Measurements from ENCODE around the gene ACP3.
"Not testable (repeated sequence)": the region's sequence is repeated elsewhere in the genome, so short reads cannot be mapped to it uniquely, and the experiment has no call there.

ACP3 gene

GRCh38 chr3:132396255-132396654 is 79.0 kb downstream of the ACP3 start:
- TF ChIP-seq POLR2A (IDR thresholded peaks at IDR 0.05; ENCODE audit: low read depth, low read length) = no peak
- FAIRE-seq = no peak

DNA sequence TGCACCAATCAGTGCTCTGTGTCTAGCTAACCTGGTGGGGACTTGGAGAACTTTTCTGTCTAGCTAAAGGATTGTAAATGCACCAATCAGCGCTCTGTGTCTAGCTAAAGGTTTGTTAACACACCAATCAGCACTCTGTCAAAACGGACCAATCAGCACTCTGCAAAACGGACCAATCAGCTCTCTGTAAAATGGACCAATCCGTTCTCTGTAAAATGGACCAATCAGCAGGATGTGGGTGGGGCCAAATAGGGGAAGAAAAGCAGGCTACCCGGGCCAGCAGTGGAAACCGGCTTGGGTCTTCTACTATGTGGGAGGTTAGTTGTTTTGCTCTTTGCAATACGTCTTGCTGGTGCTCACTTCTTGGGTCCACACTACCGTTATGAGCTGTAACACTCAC is 79.6 kb downstream of the ACP3 start:
- DNase-seq (ENCODE audit: insufficient read length, low spot score); FAIRE-seq: not testable (repeated sequence)

More at GRCh38 chr3:132396255-132396654, 79.0 kb downstream of the ACP3 start:
- no peak for DNase-seq (ENCODE audit: insufficient read length, low spot score)

DNA sequence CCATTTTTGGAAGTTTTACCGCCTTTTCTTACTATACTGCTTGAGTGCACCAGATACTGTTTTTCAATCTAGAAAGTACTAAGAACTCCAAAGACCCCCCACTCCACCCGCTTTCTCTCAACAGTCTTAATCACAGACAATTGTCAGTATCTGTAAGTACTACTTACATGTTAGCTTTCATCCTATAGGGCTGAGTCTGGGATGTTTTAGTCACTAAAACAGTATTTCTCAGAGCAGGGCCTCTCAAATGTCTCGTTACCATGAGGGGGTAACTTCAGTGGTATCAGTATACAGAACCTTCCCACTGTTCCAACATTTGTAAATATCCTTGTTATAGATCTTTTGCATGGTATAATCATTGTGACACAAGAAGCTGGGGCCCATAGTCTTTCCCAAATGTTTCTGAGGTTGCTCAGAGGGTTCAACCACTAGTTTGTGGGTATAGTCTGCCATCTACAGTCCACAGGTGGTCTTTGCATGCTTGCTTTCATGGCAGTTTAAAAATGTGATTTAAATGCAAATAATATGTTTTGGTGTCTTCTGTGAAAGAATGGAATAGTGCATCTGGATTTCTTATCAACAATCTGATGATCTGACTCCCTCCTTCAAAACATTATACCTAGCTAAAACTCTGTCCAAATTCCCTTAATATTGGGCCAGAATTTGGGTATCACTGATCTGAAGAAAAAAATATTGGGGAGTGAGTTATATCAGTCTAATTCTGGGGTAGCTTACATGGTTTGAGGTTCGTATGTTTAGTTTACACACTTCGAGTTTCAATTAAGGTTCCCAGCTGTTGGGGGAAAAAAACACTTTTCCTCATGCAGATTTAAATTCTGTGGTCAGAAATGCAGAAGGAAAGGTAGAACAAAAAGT is 82.1 kb downstream of the ACP3 start:
- peak; percentile 94 for FAIRE-seq

GRCh38 chr3:132401255-132401654 is 84.0 kb downstream of the ACP3 start:
- no peak for TF ChIP-seq POLR2A (IDR thresholded peaks at IDR 0.05; ENCODE audit: low read depth, low read length)
- no peak for FAIRE-seq
- no peak for DNase-seq (ENCODE audit: insufficient read length, low spot score)

More for the DNA sequence above, 82.1 kb downstream of the ACP3 start:
- DNase-seq (ENCODE audit: insufficient read length, low spot score) = peak; percentile 28
- TF ChIP-seq POLR2A (IDR thresholded peaks at IDR 0.05; ENCODE audit: low read depth, low read length) = no peak

DNA sequence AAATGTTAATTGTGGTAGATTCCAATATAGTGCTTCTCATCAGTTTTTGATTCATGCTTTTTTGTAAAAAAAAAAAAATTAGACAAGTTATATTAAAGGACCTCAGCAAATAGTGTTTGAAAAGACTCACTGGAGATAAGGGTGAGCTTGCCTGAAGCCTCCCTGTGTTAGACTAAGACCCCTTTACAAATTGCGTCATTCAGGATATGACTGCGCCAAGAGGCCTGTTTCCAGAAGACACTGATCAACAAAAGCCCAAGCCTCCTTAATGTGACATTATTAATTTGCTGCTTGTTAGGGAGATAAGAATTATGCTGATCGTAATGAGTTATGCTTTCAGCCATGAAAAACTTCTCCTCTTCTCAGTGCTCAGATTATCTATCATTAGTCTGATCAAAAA is 87.1 kb downstream of the ACP3 start:
- no peak for DNase-seq (ENCODE audit: insufficient read length, low spot score)
- no peak for TF ChIP-seq POLR2A (IDR thresholded peaks at IDR 0.05; ENCODE audit: low read depth, low read length)
- FAIRE-seq = no peak

- no peak for TF ChIP-seq POLR2A (IDR thresholded peaks at IDR 0.05; ENCODE audit: low read depth, low read length)
- FAIRE-seq = no peak
- DNase-seq (ENCODE audit: insufficient read length, low spot score) = no peak
Observed at GRCh38 chr3:132405188-132405587, 88.0 kb downstream of the ACP3 start.

DNA sequence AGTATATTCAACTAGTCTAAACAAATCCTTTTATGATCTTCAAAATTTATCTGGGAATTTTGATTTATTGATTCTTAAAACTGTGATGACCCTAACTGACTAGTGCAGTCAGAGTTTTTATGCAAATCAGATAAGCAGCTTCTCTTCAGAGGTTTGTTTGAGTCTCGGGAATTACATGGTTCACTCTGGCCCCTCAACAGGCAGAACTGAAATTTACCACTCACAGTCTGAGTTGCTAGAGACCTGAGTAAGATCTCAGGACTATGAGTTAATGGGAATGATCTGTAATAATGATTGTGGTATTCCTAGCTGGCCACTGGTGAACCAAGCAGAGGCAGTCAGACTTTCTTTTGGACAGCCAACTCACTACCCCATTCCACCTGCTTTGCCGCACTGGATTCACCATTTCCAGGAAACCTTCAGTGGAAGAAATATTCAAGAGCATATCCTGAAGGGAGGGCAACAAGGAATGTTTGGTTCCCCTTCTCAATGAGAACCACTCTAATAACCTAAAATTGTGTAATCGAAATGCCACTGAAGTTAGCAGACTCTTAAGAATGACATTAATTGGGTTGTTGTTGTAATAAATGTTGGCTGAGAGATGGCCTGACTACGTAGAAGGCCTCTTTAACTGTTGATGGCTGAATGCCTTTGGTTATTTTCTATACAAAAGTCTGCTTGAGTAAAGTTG is 88.5 kb downstream of the ACP3 start:
- DNase-seq (ENCODE audit: insufficient read length, low spot score) (no peak), FAIRE-seq (no peak)
- TF ChIP-seq POLR2A (IDR thresholded peaks at IDR 0.05; ENCODE audit: low read depth, low read length) = no peak

DNA sequence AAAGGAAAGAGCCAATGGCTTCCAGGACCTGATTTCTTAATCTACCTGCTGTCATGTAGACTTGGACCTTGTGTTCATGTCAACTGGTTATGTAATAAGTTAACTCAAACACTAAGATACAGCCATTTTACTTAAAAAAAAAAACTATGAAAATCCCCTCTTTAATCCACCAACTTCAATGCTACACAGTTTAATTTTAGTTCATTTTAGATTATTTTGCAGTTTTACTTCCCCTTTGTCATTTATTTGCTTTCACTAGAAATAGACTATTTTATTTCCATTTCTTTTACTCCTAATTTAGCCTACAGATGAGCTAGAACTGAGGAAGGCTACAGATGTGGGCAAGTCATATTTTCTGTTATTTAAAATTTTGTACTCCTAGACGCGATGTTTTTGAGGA is 89.4 kb downstream of the ACP3 start:
- DNase-seq (ENCODE audit: insufficient read length, low spot score) (no peak), FAIRE-seq (no peak)
- no peak for TF ChIP-seq POLR2A (IDR thresholded peaks at IDR 0.05; ENCODE audit: low read depth, low read length)

GRCh38 chr3:132407025-132407424 is 89.8 kb downstream of the ACP3 start:
- FAIRE-seq = no peak
- no peak for DNase-seq (ENCODE audit: insufficient read length, low spot score)
- TF ChIP-seq POLR2A (IDR thresholded peaks at IDR 0.05; ENCODE audit: low read depth, low read length) = no peak

All from H54 (cell line).